ENCODE results near the gene LCOR. TPM values are rescaled to one million over a fixed set of nuclear protein-coding genes. Genes with fewer than 3 reads are reported as not detected.

Gene LCOR
- total RNA-seq, 1 donor from 2014 or later, result 68.2 TPM

DNA sequence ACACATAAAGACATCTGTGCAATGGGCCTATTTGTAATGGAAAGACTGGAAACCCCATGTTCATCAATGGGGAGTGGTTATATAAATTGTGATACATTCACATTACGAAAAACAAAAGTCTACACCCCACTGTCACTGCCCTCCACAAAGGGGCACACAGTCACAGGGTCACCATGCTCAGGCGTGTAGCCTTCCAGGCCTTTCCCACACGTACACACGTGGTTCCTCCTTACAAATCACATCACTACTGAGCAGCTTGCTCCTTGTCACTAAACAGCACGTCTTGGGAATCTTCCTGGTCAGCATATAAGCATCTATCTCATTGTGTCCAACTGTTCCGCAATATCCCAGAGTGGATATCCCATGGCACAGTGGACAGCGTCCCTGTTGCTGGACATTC, 190.5 kb downstream of the LCOR start:
- TF ChIP-seq, protein P1, sequence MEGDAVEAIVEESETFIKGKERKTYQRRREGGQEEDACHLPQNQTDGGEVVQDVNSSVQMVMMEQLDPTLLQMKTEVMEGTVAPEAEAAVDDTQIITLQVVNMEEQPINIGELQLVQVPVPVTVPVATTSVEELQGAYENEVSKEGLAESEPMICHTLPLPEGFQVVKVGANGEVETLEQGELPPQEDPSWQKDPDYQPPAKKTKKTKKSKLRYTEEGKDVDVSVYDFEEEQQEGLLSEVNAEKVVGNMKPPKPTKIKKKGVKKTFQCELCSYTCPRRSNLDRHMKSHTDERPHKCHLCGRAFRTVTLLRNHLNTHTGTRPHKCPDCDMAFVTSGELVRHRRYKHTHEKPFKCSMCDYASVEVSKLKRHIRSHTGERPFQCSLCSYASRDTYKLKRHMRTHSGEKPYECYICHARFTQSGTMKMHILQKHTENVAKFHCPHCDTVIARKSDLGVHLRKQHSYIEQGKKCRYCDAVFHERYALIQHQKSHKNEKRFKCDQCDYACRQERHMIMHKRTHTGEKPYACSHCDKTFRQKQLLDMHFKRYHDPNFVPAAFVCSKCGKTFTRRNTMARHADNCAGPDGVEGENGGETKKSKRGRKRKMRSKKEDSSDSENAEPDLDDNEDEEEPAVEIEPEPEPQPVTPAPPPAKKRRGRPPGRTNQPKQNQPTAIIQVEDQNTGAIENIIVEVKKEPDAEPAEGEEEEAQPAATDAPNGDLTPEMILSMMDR (IDR thresholded peaks at IDR 0.05; ENCODE audit: unreplicated experiment), result no peak
- Mint-ChIP-seq H3K4me3 (no peak overlapping the region), H3K36me3 (no peaks in the 10 kb centered on the region), H3K4me1 (peaks cover 18% of the 10 kb centered on the region), H3K27ac (no peak overlapping the region), H3K9me3 (no peaks in the 10 kb centered on the region), H3K27me3 (ENCODE audit: low read depth) (peaks cover 2% of the 10 kb centered on the region)
- DNase-seq (ENCODE audit: low spot score in 2 of 2, unreplicated experiment in 2 of 2), result no peak

DNA sequence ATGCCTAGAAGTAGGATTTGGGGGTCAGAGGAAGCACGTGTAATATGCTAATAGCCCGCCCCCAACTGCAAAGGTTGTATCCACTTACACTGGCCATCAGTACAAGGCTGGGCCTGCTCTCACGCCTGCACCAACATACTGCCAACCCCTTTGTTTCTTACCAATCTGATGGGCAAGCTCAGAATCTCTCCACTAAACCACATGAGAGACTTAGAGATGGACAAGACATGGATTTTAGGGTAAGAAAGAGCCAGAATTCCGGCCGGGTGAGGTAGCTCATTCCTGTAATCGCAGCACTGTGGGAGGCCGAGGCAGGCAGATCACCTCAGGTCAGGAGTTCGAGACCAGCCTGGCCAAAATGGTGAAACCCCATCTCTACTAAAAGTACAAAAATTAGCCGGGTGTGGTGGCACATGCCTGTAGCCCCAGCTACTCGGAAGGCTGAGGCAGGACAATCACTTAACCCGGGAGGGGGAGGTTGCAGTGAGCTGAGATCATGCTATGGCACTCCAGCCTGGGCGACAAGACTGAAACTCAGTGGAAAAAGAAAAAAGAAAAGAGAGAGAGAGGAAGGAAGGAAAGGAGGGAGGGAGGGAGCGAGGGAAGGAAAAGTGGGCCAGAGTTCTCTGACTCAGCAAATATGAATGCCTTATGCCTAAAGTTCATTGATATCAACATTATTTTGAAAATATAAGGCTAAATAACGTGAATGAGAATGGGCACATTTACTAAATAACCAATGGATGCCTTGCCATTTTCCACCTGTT, 191.5 kb downstream of the LCOR start:
- H3K9me3 Mint-ChIP-seq, result no peaks in the 10 kb centered on the region
- H3K4me3 Mint-ChIP-seq, result no peak overlapping the region
- TF ChIP-seq, protein P1 (IDR thresholded peaks at IDR 0.05; ENCODE audit: unreplicated experiment), result no peak
- DNase-seq (ENCODE audit: low spot score in 2 of 2, unreplicated experiment in 2 of 2), result no peak
- peaks cover 18% of the 10 kb centered on the region for H3K4me1 Mint-ChIP-seq
- H3K27ac Mint-ChIP-seq, result no peak overlapping the region
- no peaks in the 10 kb centered on the region for H3K36me3 Mint-ChIP-seq
- H3K27me3 Mint-ChIP-seq (ENCODE audit: low read depth), result peaks cover 11% of the 10 kb centered on the region

DNA sequence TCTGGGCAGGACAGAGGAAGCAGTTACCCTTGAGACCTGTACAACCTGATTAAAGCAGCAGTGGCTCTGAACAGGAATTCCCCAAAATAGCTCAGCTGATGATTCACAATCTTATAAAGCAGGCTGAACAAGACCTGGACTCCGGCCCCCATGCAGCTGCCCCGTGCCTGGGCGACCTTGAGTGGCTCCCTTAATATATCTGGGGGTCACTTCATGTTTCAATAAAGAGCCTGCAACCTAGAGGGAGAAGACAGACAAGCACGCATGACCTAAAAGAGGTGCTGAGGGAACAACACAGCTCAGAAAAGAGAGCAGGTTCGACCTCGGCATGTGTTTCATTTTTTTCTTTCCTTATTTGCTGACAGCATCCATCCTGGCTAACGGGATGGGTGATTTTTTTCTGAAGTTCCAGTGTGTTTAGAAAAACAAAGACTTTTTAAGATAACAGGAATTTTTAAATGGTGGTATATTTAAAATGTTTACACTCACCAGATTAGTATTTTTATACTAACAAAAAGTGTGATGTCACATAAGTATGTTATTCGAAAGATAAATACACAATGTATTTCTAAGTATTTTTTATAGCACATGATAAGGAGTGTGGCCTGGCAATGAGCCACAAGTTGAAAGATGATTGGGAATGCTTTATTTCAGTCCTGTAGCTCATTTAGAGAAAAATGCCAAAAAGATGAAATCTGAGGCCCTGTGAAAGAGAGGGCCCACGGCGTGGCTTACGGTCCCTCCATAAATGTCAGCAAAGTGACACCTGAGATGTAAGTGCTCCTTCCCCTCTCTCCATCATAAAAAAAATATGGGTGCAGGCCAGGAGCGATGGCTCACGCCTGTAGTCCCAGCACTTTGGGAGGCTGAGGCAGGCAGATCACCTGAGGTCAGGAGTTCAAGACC, 192.3 kb downstream of the LCOR start:
- H3K4me3 Mint-ChIP-seq, result no peak overlapping the region
- peaks cover 18% of the 10 kb centered on the region for H3K4me1 Mint-ChIP-seq
- no peaks in the 10 kb centered on the region for H3K36me3 Mint-ChIP-seq
- H3K27ac Mint-ChIP-seq, result peak overlapping the region; percentile 89
- DNase-seq (ENCODE audit: low spot score in 2 of 2, unreplicated experiment in 2 of 2), result no peak
- peaks cover 14% of the 10 kb centered on the region for H3K27me3 Mint-ChIP-seq (ENCODE audit: low read depth)
- no peaks in the 10 kb centered on the region for H3K9me3 Mint-ChIP-seq
- TF ChIP-seq, protein P1 (IDR thresholded peaks at IDR 0.05; ENCODE audit: unreplicated experiment), result no peak

DNA sequence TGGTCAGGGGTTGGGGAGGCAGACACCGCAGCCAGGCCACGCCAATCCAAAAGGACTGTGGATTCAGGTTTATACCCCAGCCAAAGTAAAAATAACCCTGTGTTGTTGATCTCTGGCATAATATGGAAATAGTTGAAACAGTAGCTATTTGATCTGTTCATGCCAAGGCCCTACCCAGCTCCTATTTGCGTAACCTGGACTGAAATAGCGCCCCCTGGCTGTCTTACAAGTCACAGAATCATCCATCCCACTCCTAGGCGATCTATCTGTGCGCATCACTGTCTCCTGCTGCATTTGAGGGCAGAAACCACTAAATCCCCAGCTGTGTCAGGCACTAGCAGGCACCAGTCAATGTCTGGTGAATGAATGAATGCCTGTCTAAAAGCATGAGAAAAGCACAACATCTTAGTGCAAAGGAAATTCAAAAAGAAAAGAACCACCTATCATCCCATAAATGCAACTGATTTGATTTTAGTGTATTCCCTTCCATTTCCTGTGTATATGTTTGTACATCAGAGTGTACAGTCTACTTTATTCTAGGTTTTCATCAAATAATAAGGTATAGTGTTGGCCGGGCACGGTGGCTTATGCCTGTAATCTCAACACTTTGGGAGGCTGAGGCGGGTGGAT, 193.6 kb downstream of the LCOR start:
- TF ChIP-seq, protein P1 (IDR thresholded peaks at IDR 0.05; ENCODE audit: unreplicated experiment), result peak; percentile 62
- no peak for DNase-seq (ENCODE audit: low spot score in 2 of 2, unreplicated experiment in 2 of 2)
- H3K36me3 Mint-ChIP-seq, result no peaks in the 10 kb centered on the region

DNA sequence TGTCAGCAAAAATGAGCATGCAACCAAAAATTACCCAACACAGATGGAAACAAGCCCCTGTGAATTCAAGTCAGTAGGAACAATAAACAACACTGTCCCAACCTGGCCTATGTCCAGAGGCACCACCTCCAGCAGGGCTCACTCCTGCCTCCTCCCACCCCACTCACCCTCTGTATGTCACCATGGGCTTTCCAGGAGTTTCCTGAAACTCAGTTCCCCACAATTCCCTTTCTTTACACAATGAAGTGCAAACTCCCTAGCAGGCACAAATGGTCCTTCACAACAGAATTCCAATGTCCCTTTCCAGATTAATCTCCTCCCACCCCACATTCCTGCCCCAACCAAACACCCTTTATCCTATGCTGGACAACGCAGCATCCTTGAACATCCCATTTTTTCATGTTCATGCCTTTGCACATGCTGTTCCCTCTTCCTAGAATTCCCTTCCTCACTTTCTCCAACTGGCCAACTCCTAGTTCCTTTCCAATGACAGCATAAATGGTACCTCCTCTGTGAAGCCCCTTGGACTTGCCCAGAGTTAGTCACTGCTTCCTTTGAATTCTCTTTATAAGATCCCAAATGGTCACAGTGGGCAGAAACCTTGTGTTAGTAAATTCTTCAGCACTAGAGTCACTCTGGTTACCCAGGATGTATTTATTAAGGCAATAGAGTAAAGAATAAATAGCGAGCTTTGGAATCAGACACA, 196.2 kb downstream of the LCOR start:
- TF ChIP-seq, protein P1 (IDR thresholded peaks at IDR 0.05; ENCODE audit: unreplicated experiment), result no peak
- H3K9me3 Mint-ChIP-seq, result no peaks in the 10 kb centered on the region
- no peak for DNase-seq (ENCODE audit: low spot score in 2 of 2, unreplicated experiment in 2 of 2)
- H3K36me3 Mint-ChIP-seq, result no peaks in the 10 kb centered on the region
- peaks cover 27% of the 10 kb centered on the region for H3K27me3 Mint-ChIP-seq (ENCODE audit: low read depth)
- H3K4me3 Mint-ChIP-seq, result no peak overlapping the region
- H3K27ac Mint-ChIP-seq, result no peak overlapping the region
- H3K4me1 Mint-ChIP-seq, result peaks cover 18% of the 10 kb centered on the region

More for the DNA sequence above, 193.6 kb downstream of the LCOR start:
- no peak overlapping the region for H3K4me3 Mint-ChIP-seq
- peaks cover 18% of the 10 kb centered on the region for H3K4me1 Mint-ChIP-seq
- no peaks in the 10 kb centered on the region for H3K9me3 Mint-ChIP-seq
- no peak overlapping the region for H3K27ac Mint-ChIP-seq
- H3K27me3 Mint-ChIP-seq (ENCODE audit: low read depth), result peaks cover 20% of the 10 kb centered on the region
